ENCODE data around the gene ETS1.

GRCh38 chr11:128490092-128490491 lies 97.3 kb downstream of the ETS1 start:
- TF ChIP-seq TAF1 (IDR thresholded peaks at IDR 0.05; ENCODE audit: low read depth) = no peak
- TF ChIP-seq CEBPB (IDR thresholded peaks at IDR 0.05) = no peak
- no peak for TF ChIP-seq EP300 (IDR thresholded peaks at IDR 0.05; ENCODE audit: borderline replicate concordance)
- no peak for TF ChIP-seq MAX (IDR thresholded peaks at IDR 0.05)
- TF ChIP-seq TCF12 (IDR thresholded peaks at IDR 0.05; ENCODE audit: low read depth) = no peak

Measured in Ishikawa (cell line).